ENCODE data around the gene ITIH4.
"Not testable (repeated sequence)": the region's sequence is repeated elsewhere in the genome, so short reads cannot be mapped to it uniquely, and the experiment has no call there.

Gene ITIH4

GRCh38 chr3:52779837-52780585, 50.5 kb downstream of the ITIH4 start:
- no peak for DNase-seq

GRCh38 chr3:52779011-52779836, 51.2 kb downstream of the ITIH4 start:
- DNase-seq, result no peak

GRCh38 chr3:52777959-52778805, 52.3 kb downstream of the ITIH4 start:
- no peak for DNase-seq

- DNase-seq, result no peak
Measured at GRCh38 chr3:52777127-52777958, 53.1 kb downstream of the ITIH4 start, which contains the start of gene ITIH1. ITIH1 (plus strand) TSS chr3:52777599; CDS start chr3:52777616, 17 bp downstream.

GRCh38 chr3:52776486-52776885, 54.0 kb downstream of the ITIH4 start:
- DNase-seq, result not testable (repeated sequence)

- no peak for DNase-seq
Measured at GRCh38 chr3:52775877-52776276, 54.6 kb downstream of the ITIH4 start.

- DNase-seq, result no peak
Measured at GRCh38 chr3:52774901-52775864, 55.3 kb downstream of the ITIH4 start.

GRCh38 chr3:52774066-52774713, 56.3 kb downstream of the ITIH4 start:
- no peak for DNase-seq

GRCh38 chr3:52773361-52774065, 57.0 kb downstream of the ITIH4 start:
- DNase-seq, result no peak

GRCh38 chr3:52771702-52772101, 58.8 kb downstream of the ITIH4 start:
- DNase-seq, result no peak

GRCh38 chr3:52771334-52771681, 59.2 kb downstream of the ITIH4 start:
- no peak for DNase-seq

GRCh38 chr3:52770496-52771333, 59.8 kb downstream of the ITIH4 start, which contains the start of gene NEK4:
NEK4 (minus strand) TSS chr3:52770940; CDS start chr3:52770746, 194 bp downstream.
- peak; percentile 88 for DNase-seq

GRCh38 chr3:52769786-52770455, 60.6 kb downstream of the ITIH4 start:
- DNase-seq, result no peak

- DNase-seq, result no peak
Measured at GRCh38 chr3:52763466-52763865, 67.0 kb downstream of the ITIH4 start.
